CD4-positive, alpha-beta T cell treated with Interleukin-21 for 1 hour (primary cell): ENCODE results near the gene PRKRIP1.
"Not testable (repeated sequence)": the region's sequence is repeated elsewhere in the genome, so short reads cannot be mapped to it uniquely, and the experiment has no call there.

Experiments
- DNase-seq: peaks from one replicate; pipeline ENCODE4 v3.0.0-alpha.2; 2020

Gene PRKRIP1

GRCh38 chr7:102395873-102396709, at the start of gene PRKRIP1:
PRKRIP1 (plus strand) TSS chr7:102396363; CDS start chr7:102396412, 49 bp downstream.
- DNase-seq, result peak; percentile 92

GRCh38 chr7:102346983-102347382, 49.2 kb upstream of the PRKRIP1 start:
- DNase-seq, result not testable (repeated sequence)

- DNase-seq, result not testable (repeated sequence)
Observed at GRCh38 chr7:102356344-102356743, 39.8 kb upstream of the PRKRIP1 start, which contains the start of gene SPDYE6. SPDYE6 (minus strand) TSS chr7:102356444; CDS start chr7:102356023, 421 bp downstream.

- DNase-seq, result peak; percentile 98
Observed at GRCh38 chr7:102363549-102364393, 32.4 kb upstream of the PRKRIP1 start.

- peak; percentile 2 for DNase-seq
Observed at GRCh38 chr7:102364394-102364886, 31.7 kb upstream of the PRKRIP1 start.

- DNase-seq, result not testable (repeated sequence)
Observed at GRCh38 chr7:102365390-102365789, 30.8 kb upstream of the PRKRIP1 start.

- DNase-seq, result not testable (repeated sequence)
Observed at GRCh38 chr7:102370038-102370437, 26.1 kb upstream of the PRKRIP1 start.

GRCh38 chr7:102372796-102373195, 23.4 kb upstream of the PRKRIP1 start:
- DNase-seq, result not testable (repeated sequence)

GRCh38 chr7:102376964-102377466, 19.1 kb upstream of the PRKRIP1 start:
- no peak for DNase-seq

- DNase-seq, result not testable (repeated sequence)
Observed at GRCh38 chr7:102380837-102381236, 15.3 kb upstream of the PRKRIP1 start.

- DNase-seq, result not testable (repeated sequence)
Observed at GRCh38 chr7:102381696-102382425, 14.3 kb upstream of the PRKRIP1 start.

- no peak for DNase-seq
Observed at GRCh38 chr7:102387064-102387463, 9.1 kb upstream of the PRKRIP1 start.

GRCh38 chr7:102389810-102390209, 6.4 kb upstream of the PRKRIP1 start:
- DNase-seq, result no peak

- DNase-seq, result peak; percentile 71
Observed at GRCh38 chr7:102390697-102391484, 5.3 kb upstream of the PRKRIP1 start.

- no peak for DNase-seq
Observed at GRCh38 chr7:102392330-102392729, 3.8 kb upstream of the PRKRIP1 start.

GRCh38 chr7:102393467-102393866, 2.7 kb upstream of the PRKRIP1 start:
- no peak for DNase-seq

- peak; percentile 11 for DNase-seq
Observed at GRCh38 chr7:102395592-102395872, 631 bp upstream of the PRKRIP1 start.

- no peak for DNase-seq
Observed at GRCh38 chr7:102396710-102397019, 502 bp downstream of the PRKRIP1 start.

GRCh38 chr7:102398543-102398942, 2.4 kb downstream of the PRKRIP1 start:
- no peak for DNase-seq

- no peak for DNase-seq
Observed at GRCh38 chr7:102400360-102400759, 4.2 kb downstream of the PRKRIP1 start.

- no peak for DNase-seq
Observed at GRCh38 chr7:102403563-102403962, 7.4 kb downstream of the PRKRIP1 start.
